Eye (tissue), 1 donor: ENCODE results near the gene QRICH2.
"Not testable (repeated sequence)": the region's sequence is repeated elsewhere in the genome, so short reads cannot be mapped to it uniquely, and the experiment has no call there.

Experiments
- DNase-seq: peaks from one replicate; pipeline ENCODE4 v3.0.0-alpha.2; 2015

The QRICH2 gene

DNA sequence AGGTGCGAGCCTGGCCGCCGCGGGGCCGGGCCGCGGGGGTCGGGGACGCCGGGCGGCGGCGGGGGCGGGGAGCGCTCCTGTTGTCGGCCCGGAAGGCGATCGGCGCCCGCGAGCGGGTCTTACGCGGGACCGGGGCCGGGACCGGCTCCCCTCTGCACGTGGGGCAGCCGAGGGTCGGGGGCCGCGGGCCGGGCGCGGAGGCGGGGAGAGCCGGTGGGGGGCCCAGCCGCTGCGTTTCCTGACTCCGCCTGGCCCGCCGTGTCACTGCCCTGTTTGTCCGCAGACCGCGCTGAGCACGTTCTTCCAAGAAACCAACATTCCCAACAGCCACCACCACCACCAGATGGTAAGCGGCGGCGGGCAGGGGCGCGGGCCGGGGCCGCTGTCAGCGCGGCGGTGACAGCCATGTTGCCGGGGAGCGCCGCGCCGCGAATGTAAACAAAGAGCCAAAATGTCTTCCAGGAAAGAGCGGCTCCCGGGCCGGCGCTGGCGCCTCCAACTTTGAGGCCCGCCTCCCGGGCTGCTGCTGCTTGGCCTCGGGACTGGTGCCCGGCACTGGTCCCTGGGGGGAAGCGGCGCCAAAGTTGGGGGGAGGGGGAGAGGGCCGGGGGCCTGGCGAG lies 42.3 kb downstream of the QRICH2 start:
- DNase-seq = peak; percentile 75

DNA sequence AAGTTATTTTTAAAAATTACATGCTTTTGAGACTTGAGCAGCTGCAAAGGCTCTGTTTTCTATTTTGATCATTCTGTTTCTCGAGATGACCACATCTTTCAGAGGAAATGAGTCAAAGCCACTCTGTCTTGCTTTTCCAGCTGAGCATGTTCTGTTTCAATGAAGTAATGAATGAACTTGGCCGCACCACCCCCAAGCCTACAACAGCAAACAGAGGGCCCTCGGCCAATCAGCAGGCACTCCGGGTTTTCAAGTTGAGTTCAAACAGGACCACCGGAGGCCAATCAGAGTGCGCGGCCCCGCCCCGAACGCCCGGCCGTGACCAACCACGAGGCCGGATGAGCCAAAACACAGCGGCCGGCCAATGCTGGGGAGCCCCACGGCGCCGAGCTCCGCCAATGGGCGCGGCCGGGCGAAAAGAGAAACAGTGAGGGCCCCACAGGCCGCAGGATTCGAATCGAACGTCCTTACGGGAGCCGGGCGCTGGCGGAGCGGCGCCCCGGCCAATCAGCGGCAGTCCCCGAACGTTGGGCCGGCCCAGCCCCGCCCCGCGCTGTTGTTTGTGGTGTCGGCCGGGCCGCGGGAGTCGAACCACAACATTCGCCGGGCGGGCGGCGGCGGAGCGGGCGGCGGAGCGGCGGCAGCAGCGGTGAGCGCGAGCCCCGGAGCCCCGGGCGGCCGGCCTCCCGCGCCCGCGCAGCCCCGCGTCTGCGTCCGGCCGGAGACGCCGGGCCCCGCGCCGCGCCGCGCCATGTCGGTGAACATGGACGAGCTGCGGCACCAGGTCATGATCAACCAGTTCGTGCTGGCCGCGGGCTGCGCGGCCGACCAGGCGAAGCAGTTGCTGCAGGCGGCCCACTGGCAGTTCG lies 43.1 kb downstream of the QRICH2 start, which contains the start of gene UBALD2:
UBALD2 (plus strand) TSS at position 594 of the 869 bp plus-strand sequence; CDS start at position 752, 158 bp downstream.
- DNase-seq = peak; percentile 99

DNA sequence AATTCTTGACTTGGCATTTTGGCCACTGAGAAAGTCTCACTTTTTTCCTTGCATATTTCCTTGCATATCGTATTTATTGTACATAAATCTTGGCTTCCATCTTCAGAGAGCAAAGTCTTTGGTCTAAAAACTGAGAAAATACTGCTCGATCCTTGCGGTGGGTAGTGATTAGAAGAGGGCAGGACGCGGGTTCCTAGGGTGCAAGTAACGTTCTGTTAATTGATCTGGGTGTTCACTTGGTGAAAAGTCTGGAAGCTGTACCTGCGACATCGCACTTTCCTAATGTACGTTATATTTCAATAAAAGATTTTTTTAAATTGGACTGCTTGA lies 43.7 kb downstream of the QRICH2 start:
- DNase-seq = no peak

DNA sequence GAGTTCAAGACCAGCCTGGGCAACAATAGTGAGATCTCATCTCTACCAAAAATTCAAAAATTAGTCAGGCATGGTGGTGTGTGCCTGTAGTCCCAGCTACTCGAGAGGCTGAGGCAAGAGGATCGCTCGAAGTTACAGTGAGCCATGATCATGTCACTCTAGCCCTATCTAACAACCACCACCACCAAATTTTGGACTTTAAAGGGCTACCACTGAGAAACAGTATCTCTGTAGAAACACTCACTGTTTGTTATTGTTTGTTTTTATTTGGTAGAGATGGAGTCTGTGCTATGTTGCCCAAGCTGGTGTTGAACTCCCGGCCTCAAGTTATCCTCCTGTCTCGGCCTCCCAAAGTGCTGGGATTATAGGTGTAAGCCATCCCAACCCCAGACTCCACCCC lies 44.2 kb downstream of the QRICH2 start:
- DNase-seq = no peak

GRCh38 chr17:76262732-76263344 lies 45.2 kb downstream of the QRICH2 start:
- DNase-seq = no peak

- no peak for DNase-seq
Observed at GRCh38 chr17:76261421-76262215, 46.5 kb downstream of the QRICH2 start.

GRCh38 chr17:76260669-76261068 lies 47.4 kb downstream of the QRICH2 start:
- DNase-seq = no peak

DNA sequence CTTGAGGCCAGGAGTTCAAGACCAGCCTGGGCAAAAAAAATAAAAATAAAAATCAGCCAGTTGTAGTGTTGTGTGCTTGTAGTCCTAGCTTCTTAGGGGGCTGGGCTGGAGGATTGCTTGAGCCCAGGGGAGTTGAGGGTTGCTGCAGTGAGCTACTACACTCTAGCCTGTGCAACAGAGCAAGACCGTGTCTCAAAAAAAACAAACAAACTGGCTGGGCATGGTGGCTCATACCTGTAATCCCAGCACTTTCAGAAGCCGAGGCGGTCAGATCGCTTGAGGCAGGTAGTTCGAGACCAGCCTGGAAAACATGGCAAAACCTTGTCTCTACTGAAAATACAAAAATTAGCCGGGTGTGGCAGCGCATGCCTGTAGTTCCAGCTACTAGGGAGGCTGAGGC lies 47.9 kb downstream of the QRICH2 start:
- DNase-seq = no peak

- not testable (repeated sequence) for DNase-seq
Observed at GRCh38 chr17:76256430-76257050, 51.5 kb downstream of the QRICH2 start.

DNA sequence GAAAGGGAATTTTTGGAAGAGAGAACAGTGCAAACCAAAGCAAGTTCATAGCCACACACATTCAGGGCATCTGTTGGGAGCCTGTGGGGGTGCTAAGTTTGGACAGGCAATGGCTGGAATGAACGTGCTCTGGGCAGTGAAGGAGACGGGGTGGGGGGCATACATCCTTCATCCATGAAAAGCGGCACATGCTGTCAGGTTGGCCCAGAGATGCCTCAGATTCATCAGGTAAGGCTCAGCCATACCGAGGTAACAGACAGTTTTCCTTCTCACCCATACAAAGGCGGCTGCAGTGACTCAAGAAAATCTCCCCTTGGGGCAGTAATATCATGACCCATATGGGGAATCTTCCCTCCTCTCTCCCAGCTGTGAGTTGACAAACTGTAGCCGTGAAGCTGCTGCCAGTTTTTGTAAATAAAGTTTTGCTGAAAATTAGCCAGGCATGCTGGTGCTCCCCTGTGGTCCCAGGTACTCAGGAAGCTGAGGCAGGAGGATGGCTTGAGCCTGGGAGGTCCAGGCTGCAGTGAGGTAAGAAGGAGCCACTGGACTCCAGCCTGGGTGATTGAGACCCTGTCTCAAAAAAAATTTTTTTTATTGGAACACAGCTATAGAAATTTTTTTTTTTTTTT lies 52.2 kb downstream of the QRICH2 start:
- no peak for DNase-seq

GRCh38 chr17:76254275-76254674 lies 53.8 kb downstream of the QRICH2 start:
- DNase-seq = no peak

DNA sequence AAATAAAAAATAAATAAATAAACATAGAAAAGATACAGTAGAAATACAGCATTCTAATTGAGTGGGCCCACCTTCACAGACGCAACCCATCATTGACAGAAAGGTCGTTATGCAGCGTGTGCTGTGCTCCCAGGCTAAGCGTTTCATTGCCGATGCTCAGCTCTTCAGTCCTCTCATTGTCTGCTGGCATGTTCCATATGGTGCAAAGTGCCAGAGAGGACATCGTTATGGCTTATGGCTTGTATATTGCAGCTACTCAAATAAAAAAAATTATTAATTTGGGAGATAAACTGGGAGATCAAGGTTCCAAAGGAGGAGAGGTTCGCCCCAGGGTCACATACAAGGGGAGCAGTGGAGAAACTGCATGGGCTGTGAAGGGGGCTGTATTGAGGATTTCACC lies 54.2 kb downstream of the QRICH2 start:
- DNase-seq = no peak

DNA sequence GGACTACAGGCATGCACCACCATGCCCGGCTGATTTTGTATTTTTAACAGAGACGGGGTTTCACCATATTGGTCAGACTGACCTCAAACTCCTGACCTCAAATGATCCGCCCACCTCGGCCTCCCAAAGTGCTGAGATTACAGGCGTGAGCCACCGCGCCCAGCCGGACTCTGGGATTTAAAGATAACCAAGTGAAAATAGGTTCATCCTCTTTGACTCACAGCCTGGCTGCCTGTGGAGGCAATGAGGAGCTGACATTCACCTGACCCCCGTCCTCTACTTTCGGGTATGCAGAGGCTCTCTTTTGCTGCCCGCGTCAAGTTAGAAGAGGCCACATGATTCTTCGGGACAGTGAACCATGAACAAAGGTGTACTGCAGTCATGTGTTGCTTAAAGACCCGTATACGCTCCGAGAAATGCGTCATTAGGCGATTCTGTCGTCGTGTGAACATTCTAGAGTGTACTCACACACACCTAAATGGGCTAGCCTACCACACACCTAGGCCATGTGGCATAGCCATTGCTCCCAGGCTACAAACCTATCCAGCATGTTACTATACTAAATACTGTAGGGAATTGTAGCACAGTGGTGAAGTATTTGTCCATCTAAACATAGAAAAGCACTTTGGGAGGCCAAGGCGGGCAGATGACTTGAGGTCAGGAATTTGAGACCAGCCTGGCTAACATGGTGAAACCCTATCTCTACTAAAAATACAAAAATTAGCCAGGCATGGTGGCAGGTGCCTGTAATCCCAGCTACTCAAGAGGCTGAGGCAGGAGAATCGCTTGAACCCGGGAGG lies 54.9 kb downstream of the QRICH2 start:
- not testable (repeated sequence) for DNase-seq

DNA sequence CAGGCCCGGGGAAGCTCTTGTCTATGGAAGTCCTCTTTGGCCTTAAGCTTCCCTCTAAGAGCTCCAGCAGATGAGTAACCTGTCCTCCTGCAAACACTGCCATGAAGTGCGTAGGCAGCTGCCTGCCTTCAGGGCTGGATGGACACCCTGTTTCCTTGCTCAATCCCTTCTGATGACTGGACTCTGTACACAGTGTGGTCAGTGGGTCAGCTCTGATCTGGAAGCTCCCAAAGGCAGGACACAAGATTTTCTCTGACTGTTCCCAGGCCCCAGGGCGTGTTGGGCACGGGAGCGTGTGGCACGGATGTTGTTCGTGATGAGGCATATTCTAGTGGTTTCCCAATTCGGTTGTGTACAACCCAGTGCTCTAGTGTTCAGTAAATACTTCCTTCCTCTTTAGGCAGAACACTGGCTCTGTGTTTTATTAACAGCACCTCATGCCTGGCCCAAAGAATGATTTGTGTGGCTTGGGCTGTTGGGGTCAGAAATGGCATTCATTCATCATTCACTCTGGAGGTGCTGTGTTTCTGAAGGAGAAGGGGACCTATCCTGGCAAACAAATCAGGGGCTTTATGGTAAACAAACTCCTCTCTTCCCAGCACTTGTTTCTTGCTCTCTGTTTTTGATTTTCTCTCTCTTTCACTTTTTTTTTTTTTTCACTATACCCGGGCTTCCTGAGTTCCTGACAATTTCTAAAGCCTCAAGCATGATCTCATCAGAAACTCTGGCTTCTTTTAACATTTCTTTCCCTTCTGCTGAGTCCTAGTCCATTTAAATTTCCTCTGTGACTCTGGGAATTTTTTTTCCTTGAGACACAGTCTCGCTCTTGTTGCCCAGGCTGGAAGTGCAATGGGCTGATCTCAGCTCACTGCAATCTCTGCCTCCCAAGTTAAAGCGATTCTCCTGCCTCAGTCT lies 55.8 kb downstream of the QRICH2 start:
- no peak for DNase-seq

GRCh38 chr17:76251478-76252039 lies 56.5 kb downstream of the QRICH2 start:
- no peak for DNase-seq

DNA sequence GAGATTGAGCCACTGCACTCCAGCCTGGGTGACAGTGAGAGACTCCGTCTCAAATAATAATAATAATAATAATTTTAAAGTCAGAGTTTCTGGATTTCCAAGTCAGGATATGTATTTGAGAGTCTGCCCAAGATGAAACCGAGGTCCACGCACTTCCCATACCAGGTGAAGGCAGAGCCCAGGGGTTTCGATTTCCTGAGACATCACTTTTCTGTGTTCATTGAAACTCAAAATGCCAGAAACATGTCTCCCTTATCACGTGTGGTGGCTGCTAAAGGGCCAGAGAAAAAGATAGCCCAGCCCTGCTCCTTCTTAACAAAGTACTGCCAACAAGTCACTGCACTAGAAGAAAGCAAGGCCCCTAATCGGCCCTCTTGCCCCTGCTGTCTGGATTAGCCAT lies 57.9 kb downstream of the QRICH2 start:
- no peak for DNase-seq

- DNase-seq = no peak
Observed at GRCh38 chr17:76248013-76248782, 59.9 kb downstream of the QRICH2 start.

GRCh38 chr17:76247304-76247703 lies 60.8 kb downstream of the QRICH2 start:
- DNase-seq = no peak
